HG03280 (cell line): ENCODE data around the gene MKRN3.
"Not testable (repeated sequence)": the region's sequence is repeated elsewhere in the genome, so short reads cannot be mapped to it uniquely, and the experiment has no call there.

Experiments used
- ATAC-seq: cut with Tn5 transposase; IDR thresholded peaks from one replicate; pipeline ENCODE4 v1.9.1; 2021; ENCODE audit warnings: mild to moderate bottlenecking, moderate library complexity; ENCODE audit not compliant: unreplicated experiment

MKRN3 gene

GRCh38 chr15:23588268-23588667, 22.8 kb downstream of the MKRN3 start:
- ATAC-seq = no peak

- no peak for ATAC-seq
These were observed 23.5 kb downstream of the MKRN3 start for GRCh38 chr15:23589012-23589411.

- ATAC-seq = no peak
These were observed 28.8 kb downstream of the MKRN3 start for GRCh38 chr15:23594252-23594770.

- ATAC-seq = no peak
These were observed 29.9 kb downstream of the MKRN3 start for GRCh38 chr15:23595368-23595767.

- no peak for ATAC-seq
These were observed 31.3 kb downstream of the MKRN3 start for GRCh38 chr15:23596736-23597135.

- ATAC-seq = not testable (repeated sequence)
These were observed 31.8 kb downstream of the MKRN3 start for GRCh38 chr15:23597278-23597677.

GRCh38 chr15:23599053-23599452, 33.6 kb downstream of the MKRN3 start:
- ATAC-seq = no peak

- no peak for ATAC-seq
These were observed 36.6 kb downstream of the MKRN3 start for GRCh38 chr15:23602124-23602523.

- ATAC-seq = no peak
These were observed 40.8 kb downstream of the MKRN3 start for GRCh38 chr15:23606226-23606625.

- no peak for ATAC-seq
These were observed 51.1 kb downstream of the MKRN3 start for GRCh38 chr15:23616536-23616935.
